OCI-LY7 (cell line): ENCODE measurements around the gene FAM229B. TPM values are rescaled to one million over a fixed set of nuclear protein-coding genes. Genes with fewer than 3 reads are reported as not detected.
"Not testable (repeated sequence)": the region's sequence is repeated elsewhere in the genome, so short reads cannot be mapped to it uniquely, and the experiment has no call there.

ENCODE experiments used
- BruUV-seq: library from RNA; stranded (reverse); fragments of 400-500 nt; replicated peaks from 2 replicates; lab custom pipeline; 2021; lab: Mats Ljungman, UMichigan
- CTCF ChIA-PET: fragments of 300-600 bp; sonication (Branson Sonifier 250); formaldehyde crosslinking; loops from one replicate; lab custom pipeline; 2022; ENCODE audit warnings: antibody characterized with exemption; ENCODE audit not compliant: unreplicated experiment; lab: Charles Lee
- POLR2A ChIA-PET: fragments of 300-600 bp; sonication (Branson Sonifier 250); formaldehyde crosslinking; loops from one replicate; lab custom pipeline; 2022; ENCODE audit warnings: antibody characterized with exemption; lab: Charles Lee
- DNase-seq: peaks from one replicate; pipeline ENCODE4 v3.0.0-alpha.2; 2015; ENCODE audit warnings: low spot score
- H2AFZ ChIP-seq: fragments of 200-600 bp; sonication (generic), shearing (Covaris generic); 2 replicates; pipeline ENCODE4 v1.6.1; 2014; ENCODE audit warnings: mild to moderate bottlenecking, antibody characterized with exemption, low read length, moderate library complexity
- H3K27ac ChIP-seq: fragments of 200-600 bp; sonication (generic); 2 replicates; pipeline ENCODE4 v1.5.1; 2014; ENCODE audit warnings: mixed run types, low read depth, mild to moderate bottlenecking, moderate library complexity, low read length, inconsistent platforms; ENCODE audit not compliant: poor library complexity, severe bottlenecking
- H3K36me3 ChIP-seq: fragments of 200-600 bp; sonication (generic); 2 replicates; pipeline ENCODE4 v1.6.1; 2014; ENCODE audit warnings: mild to moderate bottlenecking, antibody characterized with exemption, low read length, moderate library complexity, mixed read lengths; ENCODE audit not compliant: insufficient read depth
- H3K4me1 ChIP-seq: fragments of 200-600 bp; sonication (generic); 2 replicates; pipeline ENCODE4 v1.5.1; 2014; ENCODE audit warnings: mild to moderate bottlenecking, low read length; ENCODE audit not compliant: insufficient read depth, poor library complexity, severe bottlenecking
- H3K4me2 ChIP-seq: fragments of 200-600 bp; sonication (generic); 2 replicates; pipeline ENCODE4 v1.6.1; 2014; ENCODE audit warnings: mild to moderate bottlenecking, low read length
- H3K4me3 ChIP-seq: fragments of 200-600 bp; sonication (generic); 2 replicates; pipeline ENCODE4 v1.5.1; 2014; ENCODE audit warnings: mild to moderate bottlenecking, low read depth, low read length; ENCODE audit not compliant: poor library complexity, severe bottlenecking
- H3K79me2 ChIP-seq: fragments of 200-600 bp; sonication (generic); 2 replicates; pipeline ENCODE4 v1.6.1; 2016; ENCODE audit warnings: low read depth, mild to moderate bottlenecking, low read length, moderate library complexity, mixed read lengths; ENCODE audit not compliant: insufficient read depth
- H3K9me2 ChIP-seq: fragments of 200-600 bp; sonication (generic); 2 replicates; pipeline ENCODE4 v1.6.1; 2016; ENCODE audit warnings: mild to moderate bottlenecking, low read length, mixed read lengths; ENCODE audit not compliant: insufficient read depth
- H3K9me3 ChIP-seq: fragments of 200-600 bp; sonication (generic); 2 replicates; pipeline ENCODE4 v1.6.1; 2014; ENCODE audit warnings: mild to moderate bottlenecking, mixed run types, low read length, mixed read lengths
- H4K20me1 ChIP-seq: fragments of 200-600 bp; sonication (generic); 2 replicates; pipeline ENCODE4 v1.6.1; 2014; ENCODE audit warnings: mild to moderate bottlenecking, antibody characterized with exemption, low read length, moderate library complexity, mixed read lengths; ENCODE audit not compliant: insufficient read depth
- EZH2phosphoT487 ChIP-seq: fragments of 200-600 bp; sonication (generic); IDR thresholded peaks from 2 replicates; pipeline ENCODE4 v1.6.1; 2018; ENCODE audit warnings: low read depth, borderline replicate concordance, mild to moderate bottlenecking, mixed run types, antibody characterized with exemption, low read length, moderate library complexity, mixed read lengths
- intact Hi-C: fragments of 100-400 bp; cut with micrococcal nuclease; formaldehyde crosslinking; loops from one replicate; pipeline ENCODE4 v1.10.0; 2022; ENCODE audit not compliant: unreplicated experiment
- total RNA-seq, 2 experiments: library from RNA; depleted of rRNA in 1 of 2; stranded (reverse); fragments of >200 nt in 1 of 2; shearing (Covaris generic) in 1 of 2; gene quantifications; 2 replicates each; pipeline ENCODE4 v1.2.3, GENCODE V29; 2014 to 2022
- TF ChIP-seq, protein P1 (sequence below): fragments of 200-600 bp; sonication (generic); conservative IDR thresholded peaks from 2 replicates; pipeline ENCODE4 v1.5.1; 2014; ENCODE audit warnings: mild to moderate bottlenecking, antibody characterized with exemption, low read length, moderate library complexity, mixed read lengths

The FAM229B gene
- total RNA-seq, 2 experiments from 2014 or later, result 3.7 to 6.2 TPM

DNA sequence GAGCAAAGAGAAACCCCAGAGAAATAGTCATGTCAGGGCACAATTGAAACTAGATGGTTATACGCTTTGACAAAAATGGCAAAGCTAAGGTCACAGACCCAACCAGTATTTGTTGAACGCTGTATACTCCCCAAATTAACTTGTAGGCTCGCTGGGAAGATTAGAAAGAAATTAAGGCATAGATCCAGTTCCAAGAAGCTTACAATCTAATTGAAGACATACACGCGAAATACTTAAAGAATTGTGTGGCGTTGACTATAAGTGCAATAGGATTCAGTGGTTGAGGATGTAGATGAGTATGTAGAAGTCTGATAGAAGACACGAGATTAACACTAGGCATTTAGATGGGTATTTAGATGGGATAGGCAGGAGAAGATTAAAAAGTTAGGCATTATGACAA is 525 bp downstream of the FAM229B start:
- peak; percentile 3 for DNase-seq
- intact Hi-C loops, result no loop called here
- no peaks in the 10 kb centered on the region for H4K20me1 ChIP-seq
- H3K9me3 ChIP-seq, result no peaks in the 10 kb centered on the region
- TF ChIP-seq, protein P1, sequence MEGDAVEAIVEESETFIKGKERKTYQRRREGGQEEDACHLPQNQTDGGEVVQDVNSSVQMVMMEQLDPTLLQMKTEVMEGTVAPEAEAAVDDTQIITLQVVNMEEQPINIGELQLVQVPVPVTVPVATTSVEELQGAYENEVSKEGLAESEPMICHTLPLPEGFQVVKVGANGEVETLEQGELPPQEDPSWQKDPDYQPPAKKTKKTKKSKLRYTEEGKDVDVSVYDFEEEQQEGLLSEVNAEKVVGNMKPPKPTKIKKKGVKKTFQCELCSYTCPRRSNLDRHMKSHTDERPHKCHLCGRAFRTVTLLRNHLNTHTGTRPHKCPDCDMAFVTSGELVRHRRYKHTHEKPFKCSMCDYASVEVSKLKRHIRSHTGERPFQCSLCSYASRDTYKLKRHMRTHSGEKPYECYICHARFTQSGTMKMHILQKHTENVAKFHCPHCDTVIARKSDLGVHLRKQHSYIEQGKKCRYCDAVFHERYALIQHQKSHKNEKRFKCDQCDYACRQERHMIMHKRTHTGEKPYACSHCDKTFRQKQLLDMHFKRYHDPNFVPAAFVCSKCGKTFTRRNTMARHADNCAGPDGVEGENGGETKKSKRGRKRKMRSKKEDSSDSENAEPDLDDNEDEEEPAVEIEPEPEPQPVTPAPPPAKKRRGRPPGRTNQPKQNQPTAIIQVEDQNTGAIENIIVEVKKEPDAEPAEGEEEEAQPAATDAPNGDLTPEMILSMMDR, result no peak
- TF ChIP-seq EZH2phosphoT487, result no peak
- H3K79me2 ChIP-seq, result peaks cover 7% of the 10 kb centered on the region; the same call in 1 of the 2 replicates
- peak overlapping the region; percentile 100 for H2AFZ ChIP-seq
- POLR2A ChIA-PET, result interaction anchor here (0.6 to 3.6 kb wide), 8 partner anchors 9 to 866 kb away, joined by 3 to 32 read pairs (median 6); no protein-coding TSS in a partner anchor
- peaks cover 19% of the 10 kb centered on the region for H3K36me3 ChIP-seq
- peak overlapping the region; percentile 78 for H3K4me3 ChIP-seq
- H3K4me1 ChIP-seq, result peaks cover 6% of the 10 kb centered on the region
- H3K9me2 ChIP-seq, result no peaks in the 10 kb centered on the region
- TSS peak; percentile 83 for BruUV-seq
- peak overlapping the region; percentile 83 for H3K4me2 ChIP-seq
- H3K27ac ChIP-seq, result no peak overlapping the region
- CTCF ChIA-PET, result interaction anchor here (0.8 to 1.5 kb wide), 4 partner anchors 9 to 92 kb away, joined by 3 to 5 read pairs (median 4); no protein-coding TSS in a partner anchor

GRCh38 chr6:112096901-112097300 is 9.5 kb downstream of the FAM229B start:
- Histone ChIP-seq H3K4me2 (no peak overlapping the region), H3K4me3 (no peak overlapping the region), H3K79me2 (no peaks in the 10 kb centered on the region), H2AFZ (no peak overlapping the region), H4K20me1 (no peaks in the 10 kb centered on the region), H3K27ac (no peak overlapping the region), H3K9me2 (no peaks in the 10 kb centered on the region), H3K36me3 (no peaks in the 10 kb centered on the region), H3K4me1 (no peaks in the 10 kb centered on the region), H3K9me3 (no peaks in the 10 kb centered on the region)
- no peak for DNase-seq
- TF ChIP-seq EZH2phosphoT487, result no peak
- TF ChIP-seq, protein P1, result no peak
- POLR2A ChIA-PET, result interaction anchor here (0.7 to 2.1 kb wide), 3 partner anchors 10 to 1769 kb away, joined by 3 to 10 read pairs (median 3); partner anchors contain the start of genes FAM229B and TUBE1
- CTCF ChIA-PET, result interaction anchor here (1.0 kb wide), 1 partner anchor 9 kb away, joined by 4 read pairs; the partner anchor contains the start of genes FAM229B and TUBE1
- intact Hi-C loops, result no loop called here
- no TSS peak for BruUV-seq

DNA sequence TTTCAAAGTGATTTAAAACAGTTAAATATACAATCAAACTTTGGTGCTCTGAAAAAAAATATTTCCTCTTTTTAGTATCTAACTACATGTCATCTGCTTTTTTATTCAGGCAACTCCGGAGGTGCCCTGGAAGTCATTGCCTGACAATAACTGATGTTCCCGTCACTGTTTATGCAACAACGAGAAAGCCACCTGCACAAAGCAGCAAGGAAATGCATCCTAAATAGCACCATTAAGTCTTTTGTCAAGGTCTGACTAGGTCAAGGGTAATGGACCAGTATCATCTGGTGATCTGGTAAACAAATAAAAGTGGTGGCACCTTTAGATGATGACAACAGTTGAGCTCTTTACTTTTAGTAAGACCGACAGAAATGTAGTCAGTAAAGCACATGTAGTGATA is 13.2 kb downstream of the FAM229B start:
- intact Hi-C loops, result no loop called here
- TF ChIP-seq, protein P1, result no peak
- Histone ChIP-seq H2AFZ (no peak overlapping the region), H4K20me1 (no peaks in the 10 kb centered on the region), H3K4me1 (no peaks in the 10 kb centered on the region), H3K4me3 (no peak overlapping the region), H3K79me2 (no peaks in the 10 kb centered on the region), H3K9me3 (no peaks in the 10 kb centered on the region), H3K9me2 (no peaks in the 10 kb centered on the region), H3K27ac (no peak overlapping the region), H3K4me2 (no peak overlapping the region), H3K36me3 (no peaks in the 10 kb centered on the region)
- BruUV-seq, result no TSS peak
- POLR2A ChIA-PET, result interaction anchor here (2.1 kb wide), 1 partner anchor 13 kb away, joined by 6 read pairs; the partner anchor contains the start of genes FAM229B and TUBE1
- CTCF ChIA-PET, result no interaction called here
- DNase-seq, result no peak

DNA sequence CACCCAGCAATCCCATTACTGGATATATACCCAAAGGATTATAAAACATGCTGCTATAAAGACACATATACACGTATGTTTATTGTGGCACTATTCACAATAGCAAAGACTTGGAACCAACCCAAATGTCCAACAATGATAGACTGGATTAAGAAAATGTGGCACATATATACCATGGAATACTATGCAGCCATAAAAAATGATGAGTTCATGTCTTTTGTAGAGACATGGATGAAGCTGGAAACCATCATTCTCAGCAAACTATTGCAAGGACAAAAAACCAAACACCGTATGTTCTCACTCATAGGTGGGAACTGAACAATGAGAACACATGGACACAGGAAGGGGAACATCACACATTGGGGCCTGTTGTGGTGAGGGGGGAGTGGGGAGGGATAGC is 18.6 kb downstream of the FAM229B start:
- intact Hi-C loops, H3K9me2 ChIP-seq, H3K9me3 ChIP-seq, H3K27ac ChIP-seq, H2AFZ ChIP-seq, DNase-seq, H3K4me2 ChIP-seq, H3K4me3 ChIP-seq, CTCF ChIA-PET, H3K4me1 ChIP-seq, BruUV-seq, H4K20me1 ChIP-seq, H3K36me3 ChIP-seq, H3K79me2 ChIP-seq: not testable (repeated sequence)
- POLR2A ChIA-PET, result interaction anchor here (1.1 kb wide), 1 partner anchor 20 kb away, joined by 5 read pairs; no protein-coding TSS in a partner anchor
